Large intestine (tissue), 3 donors: ENCODE results near the gene SYNJ2. TPM values are rescaled to one million over a fixed set of nuclear protein-coding genes. Genes with fewer than 3 reads are reported as not detected.
A peak's percentile ranks its signal among the peaks of the same experiment; 100 is the strongest.

Experiments used
- DNase-seq, 2 donors: peaks; one replicate each; pipeline versions ENCODE4 v3.0.0 to v3.0.0-alpha.2; 2013
- H3K27ac ChIP-seq: one replicate; pipeline ENCODE4 v1.5.1; 2013; ENCODE audit warnings: low read length
- H3K27me3 ChIP-seq: 2 replicates; pipeline ENCODE4 v1.6.1; 2013; ENCODE audit warnings: low read length; ENCODE audit not compliant: control insufficient read depth, insufficient read depth
- H3K36me3 ChIP-seq: 2 replicates; pipeline ENCODE4 v1.6.1; 2013; ENCODE audit warnings: low read length; ENCODE audit not compliant: control insufficient read depth, insufficient read depth
- H3K4me1 ChIP-seq: one replicate; pipeline ENCODE4 v1.6.1; 2013; ENCODE audit warnings: low read length; ENCODE audit not compliant: control insufficient read depth, insufficient read depth
- H3K4me3 ChIP-seq: one replicate; pipeline ENCODE4 v1.5.1; 2013; ENCODE audit warnings: low read length
- H3K9me3 ChIP-seq: one replicate; pipeline ENCODE4 v1.6.1; 2013; ENCODE audit warnings: mild to moderate bottlenecking, low read depth, low read length, moderate library complexity; ENCODE audit not compliant: control insufficient read depth
- WGBS: methylation state at CpG from one replicate; pipeline ENCODE4 v1.1.5; 2013; ENCODE audit warnings: low lambda C conversion rate; ENCODE audit not compliant: insufficient coverage; 5-methylcytosine and 5-hydroxymethylcytosine counted together
- polyA plus RNA-seq: library from polyadenylated mRNA; unstranded; fragments of 120-200 nt; gene quantifications from one replicate; pipeline ENCODE4 v1.2.1, GENCODE V29; 2013

The SYNJ2 gene
- polyA plus RNA-seq, 1 donor, result 14.3 TPM

DNA sequence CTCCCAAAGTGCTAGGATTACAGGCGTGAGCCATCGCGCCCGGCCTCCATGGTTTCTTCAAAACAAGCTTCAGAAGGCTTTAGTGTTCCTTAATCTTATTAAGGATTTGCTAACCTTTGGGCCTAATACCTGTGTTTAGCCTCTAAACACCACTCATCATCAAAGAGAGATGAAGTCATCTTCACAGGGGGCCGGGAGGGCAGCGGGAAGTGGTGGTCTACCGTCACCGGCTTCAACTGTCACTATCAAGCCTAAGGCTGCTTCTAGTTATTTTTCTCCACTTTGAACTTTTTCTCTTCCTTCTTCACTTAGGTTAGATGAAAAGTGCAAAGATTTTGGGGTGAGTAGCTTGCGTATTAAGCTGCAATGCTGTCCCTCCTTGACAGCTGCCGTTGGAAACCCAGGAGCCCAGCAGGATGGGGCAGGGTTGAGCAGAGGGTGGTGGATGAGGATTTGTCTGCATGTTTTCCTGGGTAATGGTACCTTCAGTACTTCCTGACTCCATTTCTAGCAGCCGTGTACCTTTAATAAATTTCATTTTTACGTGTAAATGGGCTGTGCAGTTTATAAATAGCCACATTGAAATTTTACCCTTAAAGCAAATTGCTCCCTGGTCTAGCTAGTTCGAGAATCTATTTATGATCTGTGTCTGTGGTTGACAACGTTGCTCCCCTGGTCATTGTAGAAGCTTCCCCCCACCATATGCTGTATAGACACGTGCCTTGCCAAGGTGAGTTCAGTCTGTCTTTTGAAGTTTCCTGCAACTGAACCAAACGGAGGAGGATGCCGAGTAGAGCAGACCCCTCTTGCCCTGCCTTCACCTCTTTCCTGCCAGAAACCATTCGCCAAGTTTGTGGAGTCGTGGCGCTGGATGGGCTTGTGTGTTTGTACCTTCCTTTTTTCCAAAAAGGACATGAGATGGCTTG is 64.8 kb downstream of the SYNJ2 start:
- H3K36me3 ChIP-seq, result peaks cover 10% of the 10 kb centered on the region
- peaks cover 54% of the 10 kb centered on the region for H3K4me1 ChIP-seq
- H3K9me3 ChIP-seq, result no peaks in the 10 kb centered on the region
- H3K4me3 ChIP-seq, result no peak overlapping the region
- no peak overlapping the region for H3K27ac ChIP-seq
- no peaks in the 10 kb centered on the region for H3K27me3 ChIP-seq
- no peak for DNase-seq
- WGBS, result no CpG with 5 or more reads among the region's 20 CpGs

DNA sequence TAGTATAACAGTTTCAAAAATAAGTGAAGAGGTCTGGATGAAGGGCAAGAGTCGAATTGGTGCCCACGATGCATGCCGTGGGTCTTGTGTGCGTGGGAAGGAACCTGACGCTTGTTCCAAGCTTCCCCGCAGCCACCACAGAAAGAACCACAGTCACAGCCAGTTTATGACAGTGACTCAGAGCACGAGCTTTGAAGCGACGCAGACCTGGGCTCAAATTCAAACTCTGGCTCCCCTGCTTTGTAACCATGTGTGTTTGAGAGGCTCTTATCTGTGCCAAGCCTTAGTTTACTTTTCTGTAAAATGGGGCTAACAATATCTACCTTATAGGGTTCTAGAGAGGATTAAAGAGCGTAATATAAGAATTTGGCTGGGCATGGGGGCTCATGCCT is 65.5 kb downstream of the SYNJ2 start:
- peaks cover 47% of the 10 kb centered on the region for H3K4me1 ChIP-seq
- peaks cover 10% of the 10 kb centered on the region for H3K36me3 ChIP-seq
- no peaks in the 10 kb centered on the region for H3K27me3 ChIP-seq
- no peak overlapping the region for H3K27ac ChIP-seq
- no peak for DNase-seq
- no CpG with 5 or more reads among the region's 10 CpGs for WGBS
- no peak overlapping the region for H3K4me3 ChIP-seq
- H3K9me3 ChIP-seq, result no peaks in the 10 kb centered on the region

DNA sequence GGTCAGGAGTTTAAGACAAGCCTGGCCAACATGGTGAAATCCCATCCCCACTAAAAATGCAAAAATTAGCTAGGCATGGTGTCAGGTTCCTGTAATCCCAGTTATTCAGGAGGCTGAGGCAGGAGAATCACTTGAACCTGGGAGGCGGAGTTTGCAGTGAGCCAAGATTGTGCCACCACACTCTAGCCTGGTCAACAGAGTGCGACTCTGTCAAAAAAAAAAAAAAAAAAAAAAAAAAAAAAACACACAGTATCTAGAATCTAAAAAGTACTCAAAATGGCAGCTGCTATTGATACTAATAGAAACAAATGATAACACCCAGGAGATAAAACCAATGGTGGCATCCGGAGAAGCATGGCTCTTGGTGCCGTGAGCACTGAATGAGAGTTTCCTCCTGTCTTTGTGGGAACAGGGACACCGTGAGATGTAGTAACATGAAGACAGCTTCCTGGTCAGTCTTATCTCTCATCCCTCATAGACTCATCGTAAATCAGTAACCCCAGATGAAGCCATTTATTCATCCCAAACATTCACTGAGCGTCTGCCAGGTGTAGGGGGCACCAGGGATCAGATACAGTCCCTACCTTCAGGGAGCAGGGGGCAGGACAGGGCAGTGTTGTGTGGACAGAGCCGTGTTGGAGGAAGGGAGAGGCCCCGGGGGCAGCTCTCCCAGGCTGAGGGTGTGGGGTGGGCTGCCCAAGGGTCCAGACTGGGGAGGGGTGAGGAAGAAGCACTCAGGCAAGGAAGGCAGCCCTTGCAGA is 66.1 kb downstream of the SYNJ2 start:
- Histone ChIP-seq H3K27ac (no peak overlapping the region), H3K36me3 (peaks cover 10% of the 10 kb centered on the region), H3K9me3 (no peaks in the 10 kb centered on the region), H3K4me1 (peaks cover 41% of the 10 kb centered on the region), H3K4me3 (no peak overlapping the region), H3K27me3 (no peaks in the 10 kb centered on the region)
- no CpG with 5 or more reads among the region's 9 CpGs for WGBS
- no peak for DNase-seq

DNA sequence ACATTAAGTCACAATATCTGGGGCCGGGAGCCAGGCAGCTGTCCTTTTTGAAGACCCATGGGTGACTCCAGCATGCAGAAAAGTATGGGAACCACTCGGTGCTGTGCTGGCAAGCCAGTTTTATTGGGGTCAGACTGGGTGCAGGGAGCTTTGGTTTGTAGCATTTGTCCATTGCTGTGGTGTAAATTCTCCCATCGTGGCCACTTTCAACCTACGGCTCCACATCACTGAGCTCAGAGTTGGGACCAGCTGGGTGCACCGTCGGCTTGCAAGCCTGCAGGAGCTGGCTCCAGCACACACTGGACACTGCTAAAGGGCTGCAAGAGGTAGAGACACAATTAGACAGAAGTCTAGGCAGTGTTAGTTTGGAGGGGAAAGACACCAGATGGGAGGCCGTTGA is 66.9 kb downstream of the SYNJ2 start:
- Histone ChIP-seq H3K4me1 (peaks cover 32% of the 10 kb centered on the region), H3K27me3 (no peaks in the 10 kb centered on the region), H3K4me3 (no peak overlapping the region), H3K36me3 (peaks cover 6% of the 10 kb centered on the region), H3K27ac (no peak overlapping the region), H3K9me3 (no peaks in the 10 kb centered on the region)
- WGBS, result no CpG with 5 or more reads among the region's 7 CpGs
- no peak for DNase-seq

DNA sequence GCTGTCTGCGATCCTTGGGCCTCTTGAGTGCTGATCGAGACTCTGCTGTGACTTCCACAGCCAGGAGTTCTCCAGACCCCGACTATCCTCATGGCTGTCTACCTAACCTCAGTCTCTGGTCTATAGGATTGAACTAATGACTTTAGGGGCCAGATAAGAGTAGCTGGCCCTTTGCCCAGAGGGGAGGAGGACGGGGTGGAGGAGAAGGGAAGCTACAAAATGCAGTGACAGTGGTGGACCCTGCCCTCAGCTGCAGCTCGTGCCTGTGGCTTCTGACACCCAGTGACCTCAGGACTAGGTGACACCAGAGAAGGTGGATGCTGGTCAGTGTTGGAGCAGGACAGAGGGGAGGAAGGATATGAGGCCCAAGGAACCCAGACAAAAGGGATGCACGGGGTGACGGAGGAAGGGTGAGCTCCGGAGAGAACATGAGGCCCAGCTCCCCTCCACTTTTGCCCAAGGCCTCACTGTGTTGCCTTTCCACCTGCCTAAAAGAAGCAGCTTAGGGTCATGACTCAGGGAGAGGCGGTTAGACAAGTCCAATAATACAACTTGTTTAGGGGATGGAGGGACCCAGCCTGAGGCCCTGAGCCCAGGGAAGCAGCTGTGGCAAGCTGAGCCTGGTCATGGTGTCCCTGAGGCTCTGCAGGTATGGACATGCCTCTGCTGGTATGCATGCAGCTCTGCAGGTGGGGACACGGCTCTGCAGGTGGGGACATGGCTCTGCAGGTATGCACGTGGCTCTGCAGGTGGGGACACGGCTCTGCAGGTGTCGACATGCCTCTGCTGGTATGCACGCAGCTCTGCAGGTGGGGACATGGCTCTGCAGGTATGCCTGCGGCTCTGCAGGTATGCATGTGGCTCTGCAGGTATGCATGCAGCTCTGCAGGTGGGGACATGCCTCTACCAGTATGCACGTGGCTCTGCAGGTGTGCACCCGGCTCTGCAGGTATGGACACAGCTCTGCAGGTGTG is 67.7 kb downstream of the SYNJ2 start:
- no peak overlapping the region for H3K4me3 ChIP-seq

DNA sequence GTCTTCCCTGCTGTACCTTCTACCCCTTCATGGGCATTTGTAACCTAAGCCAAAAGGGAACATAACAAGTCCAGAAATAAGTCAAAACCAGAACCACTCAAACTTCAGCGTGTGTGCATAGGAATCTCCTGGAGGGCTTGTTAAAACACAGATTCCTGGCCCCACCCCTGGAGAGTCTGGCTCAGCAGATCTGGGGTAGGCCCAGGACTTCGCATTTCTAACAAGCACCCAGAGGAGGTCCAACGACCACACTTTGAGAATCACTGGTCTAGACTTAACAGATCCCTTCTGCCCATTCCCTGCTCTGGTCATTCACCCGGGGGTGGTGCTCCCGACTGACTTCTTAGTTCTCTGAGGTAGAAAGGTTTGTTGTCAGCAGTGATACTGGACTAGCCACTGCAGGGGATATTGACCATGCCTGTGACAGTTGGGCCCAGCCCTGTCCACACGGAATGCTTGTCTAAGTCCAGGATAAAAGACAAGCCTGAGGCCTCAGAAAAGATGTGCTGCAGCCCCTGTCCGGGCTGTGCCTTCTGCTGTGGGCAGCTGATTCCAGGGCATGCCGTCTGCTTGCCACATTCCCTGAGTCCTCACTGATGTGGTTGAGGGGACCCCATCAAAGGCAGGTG is 68.6 kb downstream of the SYNJ2 start:
- H3K9me3 ChIP-seq, result no peaks in the 10 kb centered on the region
- H3K27ac ChIP-seq, result no peak overlapping the region
- peaks cover 19% of the 10 kb centered on the region for H3K4me1 ChIP-seq
- no peak for DNase-seq
- H3K36me3 ChIP-seq, result peaks cover 8% of the 10 kb centered on the region
- no CpG with 5 or more reads among the region's 8 CpGs for WGBS
- no peaks in the 10 kb centered on the region for H3K27me3 ChIP-seq
- H3K4me3 ChIP-seq, result no peak overlapping the region

More for the DNA sequence above, 67.7 kb downstream of the SYNJ2 start:
- peaks cover 25% of the 10 kb centered on the region for H3K4me1 ChIP-seq
- H3K27me3 ChIP-seq, result no peaks in the 10 kb centered on the region
- H3K9me3 ChIP-seq, result no peaks in the 10 kb centered on the region
- peaks cover 6% of the 10 kb centered on the region for H3K36me3 ChIP-seq
- H3K27ac ChIP-seq, result no peak overlapping the region
- peak in 1 of 2 donors; percentile 62 for DNase-seq
- WGBS, result no CpG with 5 or more reads among the region's 17 CpGs

DNA sequence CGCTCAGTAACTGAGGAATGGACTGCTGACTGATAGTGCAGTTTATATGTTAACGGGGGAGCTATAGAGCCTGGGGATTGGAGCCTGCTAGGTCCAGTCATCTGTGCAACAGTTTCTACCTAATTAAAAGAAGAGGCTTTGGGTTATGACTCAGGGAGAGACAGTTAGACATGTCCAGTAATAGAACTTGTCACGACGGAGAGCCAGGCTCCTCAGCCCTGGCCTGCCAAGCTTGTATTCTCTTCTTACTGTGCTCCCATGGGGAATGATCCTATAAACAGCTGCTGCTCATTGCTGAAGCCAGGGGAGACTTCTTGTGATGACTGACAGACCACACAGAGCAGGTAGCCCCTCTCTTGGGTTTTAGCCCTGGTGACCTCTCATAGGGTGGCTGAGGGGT is 69.3 kb downstream of the SYNJ2 start:
- WGBS, result no CpG with 5 or more reads among the region's 4 CpGs
- Histone ChIP-seq H3K36me3 (peaks cover 8% of the 10 kb centered on the region), H3K9me3 (no peaks in the 10 kb centered on the region)

DNA sequence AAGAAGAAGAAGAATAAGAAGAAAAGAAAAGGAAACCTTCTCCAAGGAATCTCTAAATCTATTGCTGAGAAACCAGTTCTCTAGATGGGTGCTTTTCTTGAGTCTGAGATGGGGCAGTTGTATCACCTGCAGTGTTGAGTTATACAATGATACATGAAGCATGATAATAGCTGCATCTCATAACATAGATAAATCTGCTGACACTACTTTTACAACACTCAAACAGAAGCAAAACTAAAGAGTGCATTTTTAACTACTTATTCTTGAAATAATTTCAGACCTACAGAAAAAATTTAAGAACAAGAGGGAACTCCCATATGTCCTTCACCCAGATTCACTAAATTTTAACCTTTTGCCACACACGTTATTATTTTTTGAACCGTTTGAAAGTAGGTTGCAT is 70.3 kb downstream of the SYNJ2 start:
- no peak overlapping the region for H3K27ac ChIP-seq
- WGBS, result 100% methylated on average over 1 of the region's 2 CpGs
- peaks cover 14% of the 10 kb centered on the region for H3K36me3 ChIP-seq
- H3K4me3 ChIP-seq, result no peak overlapping the region
- H3K9me3 ChIP-seq, result no peaks in the 10 kb centered on the region
- H3K4me1 ChIP-seq, result peaks cover 16% of the 10 kb centered on the region
- H3K27me3 ChIP-seq, result no peaks in the 10 kb centered on the region
- DNase-seq, result no peak

More for the DNA sequence above, 69.3 kb downstream of the SYNJ2 start:
- Histone ChIP-seq H3K27ac (no peak overlapping the region), H3K4me3 (no peak overlapping the region), H3K27me3 (no peaks in the 10 kb centered on the region), H3K4me1 (peaks cover 19% of the 10 kb centered on the region)
- DNase-seq, result no peak

DNA sequence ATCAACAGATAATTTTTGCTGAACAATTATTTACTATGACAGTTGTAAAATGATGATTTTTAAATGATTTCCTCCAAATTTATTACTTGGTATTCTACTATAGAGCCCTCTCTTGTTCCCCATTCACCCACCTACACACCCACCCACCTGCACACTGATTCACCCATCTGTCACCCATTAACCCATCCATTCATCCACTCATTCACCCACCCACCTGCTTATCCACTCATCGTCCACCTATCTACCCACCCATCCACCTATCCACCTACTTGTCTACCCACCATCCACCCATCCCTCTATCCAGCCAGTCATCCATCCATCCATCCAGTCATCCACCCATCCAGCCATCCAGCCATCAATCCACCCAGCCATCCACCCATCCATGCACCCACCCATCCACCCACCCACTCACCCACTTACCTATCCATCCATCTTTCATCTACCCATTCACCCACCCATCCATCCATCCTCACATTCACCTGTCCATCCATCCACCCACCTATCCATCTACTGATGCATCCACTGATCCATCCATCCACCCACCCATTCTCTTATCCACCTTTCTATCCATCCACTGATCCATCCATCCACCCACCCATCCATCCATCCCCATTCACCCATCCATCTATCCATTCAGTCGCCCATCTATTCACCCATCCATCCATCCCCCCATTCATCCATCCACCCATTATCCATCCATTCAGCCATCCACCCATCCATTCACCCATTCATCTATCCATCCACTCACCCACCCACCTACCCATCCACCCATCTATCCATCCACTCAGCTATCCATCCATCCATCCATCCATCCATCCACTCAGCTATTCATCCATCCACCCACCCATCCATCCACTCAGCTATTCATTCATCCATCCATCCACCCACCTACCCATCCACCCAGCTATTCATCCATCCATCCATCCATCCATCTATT is 72.0 kb downstream of the SYNJ2 start:
- no peak overlapping the region for H3K27ac ChIP-seq
- 100% methylated on average over 1 of the region's 2 CpGs for WGBS
- H3K4me1 ChIP-seq, result peaks cover 2% of the 10 kb centered on the region
- no peaks in the 10 kb centered on the region for H3K9me3 ChIP-seq
- no peaks in the 10 kb centered on the region for H3K27me3 ChIP-seq
- H3K4me3 ChIP-seq, result no peak overlapping the region
- no peak for DNase-seq
- H3K36me3 ChIP-seq, result peaks cover 22% of the 10 kb centered on the region
